Common myeloid progenitor, CD34-positive (primary cell): ENCODE data around the gene C6orf62.
A peak's percentile ranks its signal among the peaks of the same experiment; 100 is the strongest.
"Not testable (repeated sequence)": the region's sequence is repeated elsewhere in the genome, so short reads cannot be mapped to it uniquely, and the experiment has no call there.

ENCODE experiments used
- CTCF ChIA-PET: fragments of 350-600 bp; sonication (Branson Sonifier 250); formaldehyde crosslinking; loops from one replicate; lab custom pipeline; 2021; ENCODE audit warnings: antibody characterized with exemption; lab: Charles Lee
- POLR2A ChIA-PET: fragments of 350-600 bp; sonication (Branson Sonifier 250); formaldehyde crosslinking; loops from one replicate; lab custom pipeline; 2021; ENCODE audit warnings: antibody characterized with exemption; lab: Charles Lee
- DNase-seq, 3 donors: peaks; one replicate each; pipeline versions ENCODE4 v3.0.0 to v3.0.0-alpha.2; 2013
- H3K27ac ChIP-seq, 2 experiments: 1 replicate in 1 of 2; 2 replicates in 1 of 2; pipeline ENCODE4 v1.7.0; 2013; ENCODE audit warnings: inconsistent platforms in 2 of 2, low read length in 2 of 2, mild to moderate bottlenecking in 2 of 2, low read depth in 1 of 2, moderate library complexity in 1 of 2; ENCODE audit not compliant: severe bottlenecking in 2 of 2, insufficient read depth in 1 of 2, poor library complexity in 1 of 2
- H3K27me3 ChIP-seq, 5 experiments: replicated peaks in 2 of 5; 1 replicate in 3 of 5; 2 replicates in 2 of 5; pipeline versions ENCODE4 v1.6.1 to v1.7.0; 2013; ENCODE audit warnings: low read length in 4 of 5, mild to moderate bottlenecking in 2 of 5, moderate library complexity in 2 of 5, inconsistent platforms in 1 of 5; ENCODE audit not compliant: insufficient read depth in 5 of 5, control insufficient read depth in 4 of 5
- H3K36me3 ChIP-seq, 4 experiments: 1 replicate in 2 of 4; 2 replicates in 2 of 4; pipeline versions ENCODE4 v1.6.1 to v1.7.0; 2013; ENCODE audit warnings: low read length in 3 of 4, control low read depth in 1 of 4, mild to moderate bottlenecking in 1 of 4; ENCODE audit not compliant: control insufficient read depth in 4 of 4, insufficient read depth in 4 of 4
- H3K4me1 ChIP-seq, 4 experiments: 1 replicate in 3 of 4; 2 replicates in 1 of 4; pipeline versions ENCODE4 v1.6.1 to v1.7.1; 2013; ENCODE audit warnings: low read length in 3 of 4, mild to moderate bottlenecking in 3 of 4, control low read depth in 1 of 4, inconsistent platforms in 1 of 4, moderate library complexity in 1 of 4; ENCODE audit not compliant: control insufficient read depth in 4 of 4, insufficient read depth in 4 of 4; ENCODE audit errors: control extremely low read depth in 1 of 4
- H3K4me3 ChIP-seq, 7 experiments: 1 replicate in 4 of 7; 2 replicates in 3 of 7; pipeline versions ENCODE4 v1.5.1 to v1.7.0; 2013; ENCODE audit warnings: mild to moderate bottlenecking in 7 of 7, low read length in 6 of 7, moderate library complexity in 6 of 7, inconsistent platforms in 2 of 7, low read depth in 2 of 7, control low read depth in 1 of 7; ENCODE audit not compliant: insufficient read depth in 4 of 7, control insufficient read depth in 1 of 7; ENCODE audit errors: extremely low read depth in 1 of 7
- H3K9me3 ChIP-seq, 5 experiments: 1 replicate in 4 of 5; 2 replicates in 1 of 5; pipeline versions ENCODE4 v1.6.1 to v1.7.1; 2013; ENCODE audit warnings: low read length in 4 of 5, mild to moderate bottlenecking in 2 of 5, inconsistent platforms in 1 of 5, low read depth in 1 of 5, moderate library complexity in 1 of 5; ENCODE audit not compliant: control insufficient read depth in 4 of 5, insufficient read depth in 2 of 5; ENCODE audit errors: control extremely low read depth in 1 of 5
- WGBS: methylation state at CpG from one replicate; pipeline ENCODE4 v1.1.5; 2013; ENCODE audit not compliant: insufficient coverage; 5-methylcytosine and 5-hydroxymethylcytosine counted together

Gene C6orf62

DNA sequence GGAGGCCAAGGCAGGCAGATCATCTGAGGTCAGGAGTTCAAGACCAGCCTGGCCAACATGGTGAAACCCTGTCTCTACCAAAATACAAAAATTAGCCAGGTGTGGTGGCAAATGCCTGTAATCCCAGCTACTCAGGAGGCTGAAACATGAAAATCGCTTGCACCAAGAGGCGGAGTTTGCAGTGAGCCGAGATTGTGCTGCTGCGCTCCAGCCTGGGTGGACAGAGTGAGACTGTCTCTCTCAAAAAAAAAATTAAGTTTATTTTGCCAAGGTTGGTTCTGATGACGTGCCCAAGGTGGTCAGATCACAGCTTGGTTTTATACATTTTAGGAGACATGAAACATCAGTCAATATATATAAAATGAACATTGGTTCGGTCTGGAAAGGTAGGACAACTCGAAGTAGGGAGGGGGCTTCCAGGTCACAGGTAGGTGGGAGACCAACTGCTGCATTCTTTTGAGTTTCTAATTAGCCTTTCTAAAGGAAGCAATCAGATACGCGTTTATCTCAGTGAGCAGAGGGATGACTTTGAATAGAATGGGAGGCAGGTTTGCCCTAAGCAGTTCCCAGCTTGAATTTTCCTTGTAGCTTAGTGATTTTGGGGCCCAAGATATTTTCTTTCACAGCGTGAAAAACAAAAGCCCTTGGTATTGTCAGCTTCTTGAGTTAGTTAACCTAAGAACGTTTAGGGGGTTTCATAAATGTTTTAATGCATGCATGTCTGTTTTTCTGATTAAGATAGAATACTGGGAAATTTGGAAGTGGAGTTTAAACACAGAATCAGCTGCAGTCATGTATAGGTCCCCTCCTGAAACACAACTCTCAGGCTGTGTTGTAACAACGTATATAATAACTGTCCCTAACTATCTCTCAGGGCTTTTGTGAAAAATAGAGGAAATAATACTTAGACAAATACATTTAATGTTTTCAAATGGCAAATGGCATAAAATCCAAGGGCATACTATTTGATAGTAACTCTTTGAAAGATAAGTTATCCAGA is 35.4 kb downstream of the C6orf62 start:
- no peak overlapping the region for H3K4me3 ChIP-seq
- ChIA-PET POLR2A (no interaction called here), CTCF (interaction anchor here (1.0 to 1.5 kb wide), 3 partner anchors 8 to 102 kb away, joined by 3 to 4 read pairs (median 4); no protein-coding TSS in a partner anchor)
- H3K36me3 ChIP-seq = peaks cover 0 to 4% (median 0%) of the 10 kb centered on the region in 4 experiments
- no peak overlapping the region for H3K27ac ChIP-seq
- H3K4me1 ChIP-seq = no peaks in the 10 kb centered on the region
- 89% methylated on average over 6 of the region's 12 CpGs for WGBS
- no peaks in the 10 kb centered on the region for H3K9me3 ChIP-seq
- DNase-seq = no peak
- H3K27me3 ChIP-seq = no peaks in the 10 kb centered on the region

GRCh38 chr6:24680582-24680981 is 38.4 kb downstream of the C6orf62 start:
- Histone ChIP-seq H3K36me3 (peaks cover 0 to 4% (median 0%) of the 10 kb centered on the region in 4 experiments), H3K9me3 (peaks cover 0 to 3% (median 0%) of the 10 kb centered on the region in 5 experiments), H3K4me3 (no peak overlapping the region), H3K27me3 (no peaks in the 10 kb centered on the region), H3K4me1 (no peaks in the 10 kb centered on the region), H3K27ac (no peak overlapping the region)
- WGBS = 100% methylated on average over 3 of the region's 7 CpGs
- ChIA-PET POLR2A (no interaction called here), CTCF (no interaction called here)
- DNase-seq = no peak

GRCh38 chr6:24678792-24679352 is 40.1 kb downstream of the C6orf62 start:
- H3K27ac ChIP-seq, H3K36me3 ChIP-seq, DNase-seq, CTCF ChIA-PET, H3K4me1 ChIP-seq, POLR2A ChIA-PET, H3K4me3 ChIP-seq, H3K27me3 ChIP-seq: not testable (repeated sequence)
- peaks cover 0 to 12% (median 0%) of the 10 kb centered on the region in 5 experiments for H3K9me3 ChIP-seq
- 100% methylated on average over 6 of the region's 11 CpGs for WGBS

DNA sequence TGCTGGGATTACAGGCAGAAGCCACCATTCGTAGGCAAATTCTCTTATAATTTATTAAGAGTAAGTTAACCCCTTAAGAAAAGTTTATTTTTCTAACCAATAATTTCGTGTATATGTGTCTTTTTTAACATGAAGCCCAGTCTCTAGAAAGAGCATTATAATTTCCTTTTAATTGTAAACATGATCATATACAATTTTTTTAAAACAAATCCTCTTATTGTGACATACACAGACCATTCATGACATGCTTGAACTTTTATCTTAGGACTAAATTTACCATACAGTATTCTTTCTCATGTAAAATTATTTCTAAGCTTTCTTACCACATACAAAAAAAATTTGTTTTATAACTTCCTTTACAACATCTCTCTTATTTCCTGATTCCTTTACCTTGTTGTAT is 45.3 kb downstream of the C6orf62 start:
- ChIA-PET CTCF (interaction anchor here (1.6 kb wide), 1 partner anchor 11 kb away, joined by 3 read pairs; no protein-coding TSS in a partner anchor), POLR2A (no interaction called here)
- H3K27ac ChIP-seq = no peak overlapping the region
- H3K4me3 ChIP-seq = no peak overlapping the region
- H3K27me3 ChIP-seq = no peaks in the 10 kb centered on the region
- no peaks in the 10 kb centered on the region for H3K4me1 ChIP-seq
- no peaks in the 10 kb centered on the region for H3K36me3 ChIP-seq
- H3K9me3 ChIP-seq = peaks cover 0 to 34% (median 4%) of the 10 kb centered on the region in 5 experiments
- no CpG with 5 or more reads among the region's 2 CpGs for WGBS
- DNase-seq = peak in 1 of 3 donors; percentile 42

- Histone ChIP-seq H3K4me1 (peaks cover under 1 to 5% (median 3%) of the 10 kb centered on the region in 4 experiments), H3K36me3 (no peaks in the 10 kb centered on the region), H3K9me3 (peaks cover 0 to 34% (median 4%) of the 10 kb centered on the region in 5 experiments), H3K27me3 (no peaks in the 10 kb centered on the region), H3K4me3 (no peak overlapping the region), H3K27ac (no peak overlapping the region)
- no peak for DNase-seq
- ChIA-PET POLR2A (no interaction called here), CTCF (interaction anchor here (1.5 kb wide), 1 partner anchor 88 kb away, joined by 4 read pairs; no protein-coding TSS in a partner anchor)
- 88% methylated on average over 4 of the region's 6 CpGs for WGBS
Observed at GRCh38 chr6:24672620-24673182, 46.3 kb downstream of the C6orf62 start.

DNA sequence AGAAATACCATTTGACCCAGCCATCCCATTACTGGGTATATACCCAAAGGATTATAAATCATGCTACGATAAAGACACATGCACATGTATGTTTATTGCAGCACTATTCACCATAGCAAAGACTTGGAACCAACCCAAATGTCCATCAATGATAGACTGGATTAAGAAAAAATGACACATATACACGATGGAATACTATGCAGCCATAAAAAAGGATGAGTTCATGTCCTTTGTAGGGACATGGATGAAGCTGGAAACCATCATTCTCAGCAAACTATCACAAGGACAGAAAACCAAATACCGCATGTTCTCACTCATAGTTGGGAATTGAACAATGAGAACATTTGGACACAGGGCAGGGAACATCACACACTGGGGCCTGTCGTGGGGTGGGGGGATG is 47.9 kb downstream of the C6orf62 start:
- H3K36me3 ChIP-seq, H3K27me3 ChIP-seq, DNase-seq, H3K4me3 ChIP-seq, H3K27ac ChIP-seq, POLR2A ChIA-PET: not testable (repeated sequence)
- Histone ChIP-seq H3K4me1 (peaks cover 4 to 12% (median 9%) of the 10 kb centered on the region in 4 experiments), H3K9me3 (peaks cover 0 to 31% (median 4%) of the 10 kb centered on the region in 5 experiments)
- CTCF ChIA-PET = interaction anchor here (2.8 kb wide), 1 partner anchor 90 kb away, joined by 10 read pairs; no protein-coding TSS in a partner anchor
- WGBS = no CpG with 5 or more reads among the region's 4 CpGs
